ENCODE results near the gene KPTN.

DNA sequence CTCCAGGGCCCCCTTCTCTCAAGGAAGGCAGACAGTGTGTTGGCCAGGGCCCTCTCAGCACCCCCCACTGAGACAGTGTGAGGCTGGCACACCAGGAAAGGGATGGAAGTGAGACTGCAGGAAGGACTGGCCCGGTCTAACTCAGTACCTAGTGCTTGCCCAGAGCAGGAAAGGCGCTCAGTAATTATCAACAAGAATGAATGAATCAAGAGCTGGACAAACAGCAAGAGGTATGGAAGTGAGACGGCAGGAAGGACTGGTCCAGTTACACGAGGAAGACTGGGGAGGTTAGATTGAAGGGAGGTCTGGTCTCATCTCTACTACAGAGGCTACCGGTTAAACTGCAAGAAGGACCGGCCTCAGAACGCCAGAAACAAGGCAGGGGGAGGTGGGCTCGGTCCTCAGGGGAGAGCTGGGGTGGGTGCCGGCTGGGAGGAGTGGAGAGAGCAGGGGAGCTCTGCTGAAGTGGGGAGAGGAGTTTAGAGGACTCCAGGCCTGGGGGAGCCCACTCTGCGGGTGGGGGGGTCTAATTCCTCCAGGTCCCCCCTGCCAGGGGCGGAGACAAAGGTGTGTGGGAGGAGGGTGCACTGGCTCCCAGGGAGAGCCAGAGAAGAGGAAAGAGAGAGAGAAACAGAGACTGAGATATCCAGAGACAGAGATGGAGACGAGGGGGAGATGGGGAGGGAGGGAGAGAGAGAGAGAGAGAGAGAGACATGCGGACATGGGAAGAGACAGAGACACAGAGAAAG, 13.4 kb downstream of the KPTN start:
- TF ChIP-seq, protein P1, sequence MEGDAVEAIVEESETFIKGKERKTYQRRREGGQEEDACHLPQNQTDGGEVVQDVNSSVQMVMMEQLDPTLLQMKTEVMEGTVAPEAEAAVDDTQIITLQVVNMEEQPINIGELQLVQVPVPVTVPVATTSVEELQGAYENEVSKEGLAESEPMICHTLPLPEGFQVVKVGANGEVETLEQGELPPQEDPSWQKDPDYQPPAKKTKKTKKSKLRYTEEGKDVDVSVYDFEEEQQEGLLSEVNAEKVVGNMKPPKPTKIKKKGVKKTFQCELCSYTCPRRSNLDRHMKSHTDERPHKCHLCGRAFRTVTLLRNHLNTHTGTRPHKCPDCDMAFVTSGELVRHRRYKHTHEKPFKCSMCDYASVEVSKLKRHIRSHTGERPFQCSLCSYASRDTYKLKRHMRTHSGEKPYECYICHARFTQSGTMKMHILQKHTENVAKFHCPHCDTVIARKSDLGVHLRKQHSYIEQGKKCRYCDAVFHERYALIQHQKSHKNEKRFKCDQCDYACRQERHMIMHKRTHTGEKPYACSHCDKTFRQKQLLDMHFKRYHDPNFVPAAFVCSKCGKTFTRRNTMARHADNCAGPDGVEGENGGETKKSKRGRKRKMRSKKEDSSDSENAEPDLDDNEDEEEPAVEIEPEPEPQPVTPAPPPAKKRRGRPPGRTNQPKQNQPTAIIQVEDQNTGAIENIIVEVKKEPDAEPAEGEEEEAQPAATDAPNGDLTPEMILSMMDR (IDR thresholded peaks at IDR 0.05 in 8 of 11, conservative IDR thresholded peaks at IDR 0.05 in 3 of 11): no peak
- TF ChIP-seq POLR2A (IDR thresholded peaks at IDR 0.05) (no peak), POLR2AphosphoS5 (IDR thresholded peaks at IDR 0.05) (no peak)
